Activated CD4-positive, CD25-positive, alpha-beta regulatory T cell treated with anti-CD3 and anti-CD28 coated beads, Interleukin-2, amount 50 U/mL, for 24 hours (primary cell): ENCODE data around the gene PNLDC1.
"Not testable (repeated sequence)": the region's sequence is repeated elsewhere in the genome, so short reads cannot be mapped to it uniquely, and the experiment has no call there.

Experiments used
- ATAC-seq, 2 donors: fragments of 150-1000 bp; cut with Tn5 transposase; one replicate each; pipeline ENCODE4 v1.10.0; 2021; ENCODE audit warnings: mild to moderate bottlenecking in 1 of 2, moderate library complexity in 1 of 2

The PNLDC1 gene

DNA sequence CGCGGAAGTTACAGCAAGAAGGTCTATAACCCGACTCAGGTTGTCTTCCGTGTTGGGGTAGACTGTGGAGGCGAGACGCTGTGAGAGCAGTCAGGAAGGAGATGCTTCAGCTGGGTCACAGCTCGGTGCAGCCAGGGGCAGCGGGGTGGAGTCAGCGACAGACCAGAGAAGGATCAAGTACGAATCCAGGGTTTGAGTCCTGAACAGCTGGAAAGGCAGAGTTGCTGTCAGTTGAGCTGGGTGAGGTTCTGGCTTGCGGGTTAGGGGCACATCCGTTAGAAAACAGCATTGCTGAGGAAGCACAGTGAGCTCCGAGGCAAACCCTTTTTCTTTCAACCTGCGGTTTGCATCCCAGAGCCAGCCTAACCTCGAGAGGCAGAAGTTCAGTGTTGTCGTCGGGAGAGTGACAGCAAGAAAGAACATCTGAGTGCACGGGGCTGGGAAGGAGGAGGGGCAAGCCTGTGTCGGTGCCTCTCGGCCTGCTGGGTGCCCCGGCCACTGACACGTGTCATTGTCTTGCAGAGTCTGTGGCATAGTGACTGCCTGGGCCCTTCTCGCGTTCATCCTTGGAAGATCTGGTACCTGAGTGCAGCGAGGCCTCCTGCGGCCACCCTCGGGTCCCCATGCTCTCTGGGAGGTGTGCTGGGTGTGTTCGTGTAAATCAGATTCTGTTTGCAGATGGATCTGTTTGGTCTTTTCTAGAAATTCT is 20.0 kb downstream of the PNLDC1 start:
- ATAC-seq = peak; percentile 60 to 61

DNA sequence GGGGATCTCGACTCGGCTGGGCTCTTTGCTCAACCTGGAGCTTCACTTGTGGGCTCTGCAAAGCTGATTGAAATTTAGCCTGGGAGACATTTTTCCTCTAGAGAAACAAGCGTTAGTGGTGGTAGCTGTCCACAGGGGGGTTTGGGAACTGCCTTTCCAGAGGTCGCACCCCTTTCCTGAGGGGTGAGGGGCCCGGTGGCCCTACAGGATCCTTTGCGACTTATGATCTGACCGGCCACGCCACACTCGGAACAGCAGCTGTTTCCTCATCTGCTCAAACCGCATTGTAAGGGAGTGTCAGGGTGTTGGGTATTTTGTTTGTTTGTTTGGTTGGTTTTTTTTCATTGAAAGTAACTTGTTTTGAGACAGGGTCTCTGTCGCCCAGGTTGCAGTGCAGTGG is 21.0 kb downstream of the PNLDC1 start:
- ATAC-seq = no peak

DNA sequence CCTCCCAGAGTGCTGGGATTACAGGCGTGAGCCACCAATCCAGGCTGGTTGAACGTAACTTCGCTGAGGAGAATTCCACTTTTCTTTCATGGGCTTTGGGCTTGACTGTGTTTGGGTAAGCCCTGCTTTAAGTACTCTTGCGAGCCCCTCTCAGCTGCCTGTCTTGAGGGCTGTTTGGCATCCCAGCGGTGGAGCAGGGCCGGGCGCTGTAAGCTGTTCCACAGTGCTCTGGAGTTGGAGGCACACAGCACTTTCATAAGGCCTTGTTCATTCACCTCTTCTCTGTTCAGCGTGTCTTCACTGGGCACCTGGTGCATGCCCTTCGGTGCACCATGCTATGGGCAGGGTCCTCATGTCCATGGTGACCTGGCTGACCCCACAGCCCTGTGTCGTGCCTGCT is 21.6 kb downstream of the PNLDC1 start:
- ATAC-seq = no peak

DNA sequence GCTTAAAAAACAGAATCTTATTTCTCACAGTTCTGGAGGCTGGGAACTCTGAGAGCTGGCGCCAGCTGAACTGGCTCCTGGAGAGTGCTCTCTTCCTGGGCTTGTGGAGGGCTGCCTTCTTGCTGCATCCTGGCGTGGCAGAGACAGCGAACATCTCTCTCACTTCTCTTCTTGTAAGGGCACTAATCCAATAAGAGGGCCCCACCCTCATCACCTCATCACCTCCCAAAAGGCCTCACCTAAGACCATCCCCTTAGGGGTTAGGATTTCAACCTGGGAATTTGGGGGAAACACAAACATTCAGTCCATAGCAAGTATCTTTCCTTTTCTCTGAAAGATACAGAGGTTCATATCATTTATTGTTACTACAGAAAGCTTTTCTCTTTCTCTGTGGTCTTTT is 23.9 kb downstream of the PNLDC1 start:
- no peak for ATAC-seq

DNA sequence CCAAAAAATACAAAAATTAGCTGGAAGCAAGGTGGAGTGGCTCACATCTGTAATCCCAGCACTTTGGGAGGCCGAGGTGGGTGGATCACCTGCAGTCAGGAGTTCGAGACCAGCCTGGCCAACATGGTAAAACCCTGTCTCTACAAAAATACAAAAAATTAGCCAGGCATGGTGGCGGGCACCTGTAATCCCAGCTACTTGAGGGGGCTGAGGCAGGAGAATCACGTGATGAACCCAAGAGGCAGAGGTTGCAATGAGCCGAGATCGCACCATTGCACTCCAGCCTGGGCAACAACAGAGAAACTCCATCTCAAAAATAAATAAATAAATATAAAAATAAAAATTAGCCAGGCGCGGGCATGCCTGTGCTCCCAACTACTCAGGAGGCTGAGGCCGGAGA is 24.6 kb downstream of the PNLDC1 start:
- ATAC-seq = not testable (repeated sequence)

DNA sequence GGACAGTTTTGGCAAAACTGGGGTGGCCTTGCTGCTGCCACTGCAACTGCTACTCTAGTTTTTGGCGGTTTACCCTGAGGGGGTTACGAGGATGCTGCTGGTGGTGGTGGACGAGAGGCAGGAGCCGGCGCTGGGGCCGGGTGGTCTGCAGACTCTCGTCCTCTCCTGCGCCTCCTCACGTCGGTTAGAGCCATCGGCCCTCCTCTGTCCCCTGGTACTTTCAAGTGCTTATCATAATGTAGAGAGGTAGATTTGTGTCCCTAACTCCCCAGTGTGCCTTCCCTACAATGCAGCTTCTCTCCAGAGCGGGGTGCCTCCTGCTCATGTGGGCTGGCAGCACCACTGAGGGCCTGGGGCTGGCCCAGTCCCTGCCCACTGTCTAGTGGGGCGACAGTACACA is 25.9 kb downstream of the PNLDC1 start:
- ATAC-seq = no peak

DNA sequence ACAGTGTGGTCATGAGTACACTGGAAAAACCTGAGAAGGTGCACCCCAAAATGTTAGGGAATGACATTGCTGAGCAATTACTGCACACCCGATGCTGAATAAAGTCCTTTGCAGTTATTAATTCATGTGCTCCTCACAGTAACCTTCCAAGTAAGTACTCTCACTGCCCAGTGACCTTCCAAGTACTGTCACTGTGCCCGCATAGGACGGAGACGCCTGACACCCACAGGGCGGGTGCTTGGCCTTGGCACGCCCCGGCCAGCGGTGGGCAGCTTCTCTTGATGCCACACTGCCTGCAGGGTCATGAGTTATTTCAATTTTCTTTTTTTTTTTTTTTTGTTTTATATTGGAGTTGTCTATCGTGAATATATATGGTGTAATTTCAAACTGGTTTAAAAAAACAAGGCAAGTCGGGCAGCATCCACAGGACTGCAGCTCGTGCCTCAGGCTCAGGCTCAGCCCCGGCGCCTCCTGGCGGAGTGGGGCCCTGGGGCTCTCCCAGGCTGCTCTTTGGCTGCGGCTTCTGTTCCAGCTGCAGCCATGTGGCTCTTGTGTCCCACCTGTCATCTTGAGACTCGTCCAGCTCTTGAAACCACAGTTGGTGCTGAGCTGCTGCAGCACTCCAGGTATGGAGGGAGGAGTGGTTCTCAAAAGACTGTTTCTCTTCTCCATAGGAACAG is 27.0 kb downstream of the PNLDC1 start:
- ATAC-seq = no peak

- ATAC-seq = no peak
Measured at GRCh38 chr6:159828074-159828473, 28.0 kb downstream of the PNLDC1 start.

DNA sequence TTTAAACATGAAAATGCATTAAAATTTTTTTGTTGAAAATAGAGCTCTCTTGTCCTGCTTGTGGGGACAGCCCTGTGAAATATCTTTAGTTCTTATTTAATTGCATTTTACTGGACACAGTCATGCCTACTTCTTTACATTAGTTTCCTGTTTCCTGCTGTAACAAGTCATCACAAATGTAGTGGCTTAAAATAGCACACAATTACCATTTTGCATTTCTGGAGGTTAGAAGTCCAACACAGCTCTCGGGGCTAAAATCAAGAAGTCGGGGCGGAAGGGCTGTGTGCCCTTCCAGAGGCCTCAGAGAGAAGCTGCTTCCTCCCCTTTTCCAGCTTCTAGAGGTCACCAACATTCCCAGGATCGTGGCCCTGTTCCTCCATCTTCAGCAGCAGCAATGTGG is 29.4 kb downstream of the PNLDC1 start:
- ATAC-seq = no peak

GRCh38 chr6:159830501-159831372 is 30.7 kb downstream of the PNLDC1 start:
- ATAC-seq = no peak

- ATAC-seq = no peak
Measured at GRCh38 chr6:159831373-159831679, 31.2 kb downstream of the PNLDC1 start.

- no peak for ATAC-seq
Measured at GRCh38 chr6:159832946-159833345, 32.9 kb downstream of the PNLDC1 start.

- no peak for ATAC-seq
Measured at GRCh38 chr6:159833556-159833955, 33.5 kb downstream of the PNLDC1 start.

DNA sequence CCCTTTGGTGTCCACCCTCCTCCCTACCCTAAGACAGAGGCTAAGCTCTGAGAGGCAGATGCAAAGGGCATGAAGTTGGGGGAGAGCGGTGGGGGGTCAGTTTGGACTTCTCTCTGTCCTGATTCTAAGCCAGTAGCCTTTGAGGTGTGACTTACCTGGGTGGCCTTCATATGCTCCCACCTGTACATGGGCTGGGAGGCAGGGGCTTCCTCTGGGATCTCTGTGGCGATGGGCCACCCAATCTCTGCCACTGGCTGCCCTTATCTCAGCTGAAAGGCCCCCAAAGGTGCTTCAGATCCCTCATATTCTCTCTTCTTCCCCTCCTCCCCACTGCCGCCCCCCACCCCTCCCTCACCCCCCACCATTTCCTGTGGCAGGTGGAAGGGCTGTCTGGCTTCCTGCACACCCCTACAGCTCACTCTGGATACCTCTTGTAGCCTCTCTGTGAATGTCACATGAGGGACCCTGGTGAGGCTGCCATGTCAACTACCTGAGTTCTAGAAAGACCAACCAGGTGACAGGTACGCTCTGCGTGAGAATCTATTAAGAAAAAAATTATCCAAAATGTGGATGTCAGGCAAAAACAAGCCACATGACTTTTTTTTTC is 34.0 kb downstream of the PNLDC1 start:
- ATAC-seq = no peak

DNA sequence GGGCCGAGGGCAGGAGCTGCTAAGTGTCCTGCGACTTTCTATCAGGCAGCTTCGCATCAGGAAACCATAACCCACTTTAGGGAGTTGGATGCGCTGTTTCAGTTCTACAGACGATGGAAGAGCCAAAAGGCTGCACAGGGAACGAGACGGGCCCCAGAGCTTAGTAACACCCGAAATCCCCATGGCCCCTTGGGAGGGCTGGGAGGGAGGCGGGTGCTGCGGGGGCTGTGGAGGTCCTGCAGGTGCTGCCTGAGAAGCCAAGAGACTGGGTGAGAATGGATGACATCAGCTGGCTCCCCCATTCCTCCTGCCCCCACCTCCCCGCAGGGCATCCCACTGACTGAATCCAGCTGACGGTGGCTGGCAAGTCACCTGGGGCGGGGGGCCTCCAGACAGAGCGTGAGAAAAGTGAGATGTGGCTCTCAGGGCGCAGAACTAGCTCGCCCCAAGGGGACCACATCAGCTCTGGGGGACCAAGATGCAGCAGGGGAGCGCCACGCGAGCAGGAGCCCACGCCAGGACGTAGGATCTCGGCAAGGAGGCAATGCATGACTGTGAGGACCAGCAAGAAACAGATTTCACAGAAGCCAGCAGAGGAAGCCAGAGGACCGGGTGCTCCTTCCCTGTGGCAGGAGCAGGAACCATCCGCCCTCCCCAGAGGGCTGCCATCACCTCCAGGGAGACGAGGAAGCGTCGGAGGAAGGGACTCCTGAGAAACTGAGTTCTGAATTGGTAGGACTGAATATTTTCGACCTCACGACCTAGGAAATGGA is 36.8 kb downstream of the PNLDC1 start:
- ATAC-seq = no peak

- no peak for ATAC-seq
Measured at GRCh38 chr6:159837511-159837910, 37.4 kb downstream of the PNLDC1 start.

GRCh38 chr6:159838020-159838744 is 38.1 kb downstream of the PNLDC1 start:
- ATAC-seq = no peak

DNA sequence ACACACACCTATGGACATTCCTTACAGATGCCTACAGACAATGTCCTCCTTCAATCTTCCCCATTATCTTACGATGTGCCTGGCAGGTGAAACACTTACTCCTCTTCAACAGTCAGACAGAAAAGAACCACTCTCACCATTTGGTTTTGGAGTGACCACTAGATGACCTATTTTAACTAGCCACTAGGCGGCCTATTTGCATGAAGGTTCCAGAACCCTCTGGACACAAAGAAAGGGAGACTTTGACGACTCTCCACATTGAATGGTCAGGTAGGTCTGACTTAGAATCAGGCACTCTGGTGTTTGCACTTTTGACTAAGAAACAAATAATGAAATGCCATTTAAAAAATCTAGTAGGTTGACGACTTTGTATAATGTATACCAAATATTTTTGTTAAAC is 42.0 kb downstream of the PNLDC1 start:
- ATAC-seq = no peak

DNA sequence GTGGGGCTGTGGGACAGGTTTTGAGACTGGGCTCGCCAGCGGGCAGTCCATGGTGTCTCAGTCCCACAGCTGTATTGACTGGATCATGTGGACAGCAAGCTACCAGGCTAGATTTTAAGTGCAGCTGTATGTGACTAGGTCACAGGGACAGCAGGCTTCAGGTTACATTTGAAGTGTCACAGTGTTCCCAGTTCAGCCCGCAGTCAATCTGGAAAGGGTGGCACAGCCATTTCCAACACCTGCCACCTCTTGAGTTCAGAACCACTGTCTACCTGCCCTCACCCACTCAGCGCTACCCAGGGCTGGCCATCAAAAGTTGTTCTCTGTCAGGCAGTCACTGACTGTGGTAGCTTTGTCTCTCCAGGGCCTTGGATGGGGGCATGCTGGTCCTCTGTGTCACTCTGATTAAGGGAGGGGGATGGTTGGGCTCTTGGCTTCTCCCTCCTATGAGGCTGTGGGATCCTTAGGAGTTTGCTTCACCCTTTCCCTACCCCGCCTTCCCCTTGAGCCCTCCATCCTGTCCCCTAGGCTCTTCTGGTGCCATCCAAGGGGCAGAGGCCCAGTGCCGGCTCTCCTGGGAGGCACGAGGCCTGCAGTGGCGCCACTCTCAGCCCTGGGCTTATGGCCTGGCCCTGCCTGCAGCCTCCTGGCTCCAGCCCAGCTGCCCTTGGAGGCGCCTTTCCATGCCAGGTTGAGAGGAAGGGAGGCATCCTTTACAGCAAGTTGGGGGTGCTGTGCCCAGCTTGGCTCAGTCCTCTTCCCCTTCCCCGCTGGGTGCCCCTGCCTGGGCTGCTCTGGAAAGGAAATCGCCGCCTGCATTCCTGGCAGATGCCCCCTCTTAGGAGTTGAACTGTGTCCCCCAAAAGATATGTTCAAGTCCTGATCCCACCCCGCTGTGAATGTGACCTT is 44.9 kb downstream of the PNLDC1 start:
- ATAC-seq = no peak

- not testable (repeated sequence) for ATAC-seq
Measured at GRCh38 chr6:159848552-159848951, 48.5 kb downstream of the PNLDC1 start.

- not testable (repeated sequence) for ATAC-seq
Measured at GRCh38 chr6:159849851-159850250, 49.8 kb downstream of the PNLDC1 start.
